Measurements from ENCODE around the gene MYL2.

MYL2 gene

GRCh38 chr12:110872100-110872499, 48.3 kb downstream of the MYL2 start:
- no peak for DNase-seq (ENCODE audit: low read depth)
- in situ Hi-C loops (cut with HindIII; ENCODE audit: low sequenced_read_pairs): no loop called here
- no peak overlapping the region for H3K4me3 ChIP-seq (ENCODE audit: low read depth, low read length)
- TF ChIP-seq, protein P1, sequence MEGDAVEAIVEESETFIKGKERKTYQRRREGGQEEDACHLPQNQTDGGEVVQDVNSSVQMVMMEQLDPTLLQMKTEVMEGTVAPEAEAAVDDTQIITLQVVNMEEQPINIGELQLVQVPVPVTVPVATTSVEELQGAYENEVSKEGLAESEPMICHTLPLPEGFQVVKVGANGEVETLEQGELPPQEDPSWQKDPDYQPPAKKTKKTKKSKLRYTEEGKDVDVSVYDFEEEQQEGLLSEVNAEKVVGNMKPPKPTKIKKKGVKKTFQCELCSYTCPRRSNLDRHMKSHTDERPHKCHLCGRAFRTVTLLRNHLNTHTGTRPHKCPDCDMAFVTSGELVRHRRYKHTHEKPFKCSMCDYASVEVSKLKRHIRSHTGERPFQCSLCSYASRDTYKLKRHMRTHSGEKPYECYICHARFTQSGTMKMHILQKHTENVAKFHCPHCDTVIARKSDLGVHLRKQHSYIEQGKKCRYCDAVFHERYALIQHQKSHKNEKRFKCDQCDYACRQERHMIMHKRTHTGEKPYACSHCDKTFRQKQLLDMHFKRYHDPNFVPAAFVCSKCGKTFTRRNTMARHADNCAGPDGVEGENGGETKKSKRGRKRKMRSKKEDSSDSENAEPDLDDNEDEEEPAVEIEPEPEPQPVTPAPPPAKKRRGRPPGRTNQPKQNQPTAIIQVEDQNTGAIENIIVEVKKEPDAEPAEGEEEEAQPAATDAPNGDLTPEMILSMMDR (IDR thresholded peaks at IDR 0.05; ENCODE audit: low read depth, low read length, missing control alignments): no peak

DNA sequence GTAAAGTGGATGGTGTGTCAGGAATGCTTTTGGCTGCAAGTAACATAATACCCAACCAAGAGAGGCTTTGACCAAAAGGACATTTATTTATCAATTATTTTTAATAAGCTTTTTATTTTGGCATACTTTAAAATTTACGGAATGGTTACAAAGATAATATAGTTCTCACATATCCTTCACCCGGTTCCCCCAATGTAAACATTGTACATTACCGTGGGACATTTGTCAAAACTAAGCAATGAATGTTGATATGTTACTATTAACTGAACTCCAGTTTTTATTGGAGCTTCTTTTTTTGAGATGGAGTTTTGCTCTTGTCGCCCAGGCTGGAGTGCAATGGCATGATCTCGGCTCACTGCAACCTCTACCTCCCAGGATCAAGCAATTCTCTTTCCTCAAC, 50.6 kb downstream of the MYL2 start:
- TF ChIP-seq, protein P1 (IDR thresholded peaks at IDR 0.05; ENCODE audit: low read depth, low read length, missing control alignments): no peak
- in situ Hi-C loops (cut with HindIII; ENCODE audit: low sequenced_read_pairs): no loop called here
- no peak for DNase-seq (ENCODE audit: low read depth)
- no peak overlapping the region for H3K4me3 ChIP-seq (ENCODE audit: low read depth, low read length)

DNA sequence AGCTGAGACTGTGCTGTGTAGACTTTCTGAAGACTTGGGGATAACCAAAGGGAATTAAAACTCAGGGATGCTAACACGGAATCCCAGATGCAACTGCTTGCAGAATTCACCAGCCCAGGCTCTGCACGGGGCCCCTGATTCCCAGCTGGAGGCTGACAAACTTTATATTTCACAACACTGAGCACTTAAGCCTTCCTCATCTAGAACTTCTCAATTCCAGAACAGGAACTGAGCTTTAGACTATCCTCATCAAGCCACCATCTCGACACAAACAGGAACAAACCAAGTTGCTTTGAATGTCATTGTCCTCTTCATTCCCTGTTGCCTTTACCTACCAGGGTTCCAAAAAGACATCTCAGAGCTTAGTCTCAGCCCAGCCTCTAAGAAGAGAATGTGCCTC, 51.4 kb downstream of the MYL2 start:
- in situ Hi-C loops (cut with HindIII; ENCODE audit: low sequenced_read_pairs): no loop called here
- TF ChIP-seq, protein P1 (IDR thresholded peaks at IDR 0.05; ENCODE audit: low read depth, low read length, missing control alignments): no peak
- DNase-seq (ENCODE audit: low read depth): no peak
- no peak overlapping the region for H3K4me3 ChIP-seq (ENCODE audit: low read depth, low read length)

- DNase-seq (ENCODE audit: low read depth): no peak
- no peak overlapping the region for H3K4me3 ChIP-seq (ENCODE audit: low read depth, low read length)
- in situ Hi-C loops (cut with HindIII; ENCODE audit: low sequenced_read_pairs): no loop called here
- TF ChIP-seq, protein P1 (IDR thresholded peaks at IDR 0.05; ENCODE audit: low read depth, low read length, missing control alignments): no peak
Measured at GRCh38 chr12:110865521-110865920, 54.9 kb downstream of the MYL2 start.

DNA sequence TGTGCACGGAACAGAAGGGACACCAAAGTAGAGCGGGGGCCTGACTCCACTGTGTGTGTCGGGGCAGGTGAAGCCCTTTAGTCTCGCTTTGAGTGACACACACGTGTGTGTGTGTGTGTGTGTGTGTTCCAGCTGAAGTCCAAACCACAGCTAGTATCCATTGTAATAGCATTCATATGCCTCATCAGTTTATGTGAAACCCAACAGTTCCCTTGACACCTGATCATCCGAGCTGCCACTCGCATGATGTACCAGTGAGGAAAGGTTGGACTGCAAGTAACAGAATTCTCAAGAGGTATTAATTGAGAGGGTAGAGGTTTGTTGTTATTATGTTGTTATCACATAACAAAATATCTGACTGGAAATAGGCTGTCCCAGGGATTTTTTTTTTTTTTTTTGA, 57.2 kb downstream of the MYL2 start:
- in situ Hi-C loops (cut with HindIII; ENCODE audit: low sequenced_read_pairs): no loop called here
- DNase-seq (ENCODE audit: low read depth): no peak
- TF ChIP-seq, protein P1 (IDR thresholded peaks at IDR 0.05; ENCODE audit: low read depth, low read length, missing control alignments): no peak
- no peak overlapping the region for H3K4me3 ChIP-seq (ENCODE audit: low read depth, low read length)

GRCh38 chr12:110862329-110862728, 58.0 kb downstream of the MYL2 start:
- TF ChIP-seq, protein P1 (IDR thresholded peaks at IDR 0.05; ENCODE audit: low read depth, low read length, missing control alignments): no peak
- H3K4me3 ChIP-seq (ENCODE audit: low read depth, low read length): no peak overlapping the region
- in situ Hi-C loops (cut with HindIII; ENCODE audit: low sequenced_read_pairs): no loop called here
- no peak for DNase-seq (ENCODE audit: low read depth)

- no peak overlapping the region for H3K4me3 ChIP-seq (ENCODE audit: low read depth, low read length)
- TF ChIP-seq, protein P1 (IDR thresholded peaks at IDR 0.05; ENCODE audit: low read depth, low read length, missing control alignments): no peak
- DNase-seq (ENCODE audit: low read depth): no peak
- in situ Hi-C loops (cut with HindIII; ENCODE audit: low sequenced_read_pairs): no loop called here
Measured at GRCh38 chr12:110861729-110862128, 58.6 kb downstream of the MYL2 start.

All from astrocyte of the cerebellum (primary cell).